Karpas-422 (cell line): ENCODE data around the gene ANO9. TPM values are rescaled to one million over a fixed set of nuclear protein-coding genes. Genes with fewer than 3 reads are reported as not detected.
"Not testable (repeated sequence)": the region's sequence is repeated elsewhere in the genome, so short reads cannot be mapped to it uniquely, and the experiment has no call there.

Experiments
- DNase-seq: peaks from one replicate; pipeline ENCODE4 v3.0.0-alpha.2; 2015
- H2AFZ ChIP-seq: fragments of 200-600 bp; sonication (generic); 2 replicates; pipeline ENCODE4 v1.6.1; 2014; ENCODE audit warnings: antibody characterized with exemption, low read length, mixed read lengths
- H3K27ac ChIP-seq: fragments of 200-600 bp; sonication (generic); 2 replicates; pipeline ENCODE4 v1.5.1; 2014; ENCODE audit warnings: mild to moderate bottlenecking, low read length, moderate library complexity
- H3K27me3 ChIP-seq: fragments of 200-600 bp; sonication (generic); 2 replicates; pipeline ENCODE4 v1.6.1; 2014; ENCODE audit warnings: low read length, mixed read lengths
- H3K36me3 ChIP-seq: fragments of 200-600 bp; sonication (generic); 2 replicates; pipeline ENCODE4 v1.6.1; 2014; ENCODE audit warnings: low read length, mixed read lengths; ENCODE audit not compliant: insufficient read depth
- H3K4me1 ChIP-seq: fragments of 200-600 bp; sonication (generic); 2 replicates; pipeline ENCODE4 v1.6.1; 2014; ENCODE audit warnings: mild to moderate bottlenecking, low read length, mixed read lengths
- H3K4me2 ChIP-seq: fragments of 200-600 bp; sonication (generic); 2 replicates; pipeline ENCODE4 v1.6.1; 2014; ENCODE audit warnings: low read length, low read depth, mild to moderate bottlenecking; ENCODE audit not compliant: poor library complexity, severe bottlenecking
- H3K4me3 ChIP-seq: fragments of 200-600 bp; sonication (generic); 2 replicates; pipeline ENCODE4 v1.5.1; 2014; ENCODE audit warnings: mild to moderate bottlenecking, antibody characterized with exemption, low read length, mixed read lengths
- H3K79me2 ChIP-seq: fragments of 200-600 bp; sonication (generic); 2 replicates; pipeline ENCODE4 v1.6.1; 2014; ENCODE audit warnings: mild to moderate bottlenecking, low read length, mixed read lengths
- H3K9ac ChIP-seq: fragments of 200-600 bp; sonication (generic); 2 replicates; pipeline ENCODE4 v1.6.0; 2014; ENCODE audit warnings: low read length
- H3K9me2 ChIP-seq: fragments of 200-600 bp; sonication (generic), shearing (Covaris generic); replicated peaks from 2 replicates; pipeline ENCODE4 v1.6.0; 2014; ENCODE audit warnings: mild to moderate bottlenecking, low read length, moderate library complexity; ENCODE audit not compliant: insufficient read depth
- H3K9me3 ChIP-seq: fragments of 300-700, 200-600 bp; sonication (generic); 2 replicates; pipeline ENCODE4 v1.6.1; 2014; ENCODE audit warnings: low read length, mixed read lengths
- H4K20me1 ChIP-seq: fragments of 200-600 bp; sonication (generic); 2 replicates; pipeline ENCODE4 v1.6.1; 2014; ENCODE audit warnings: mild to moderate bottlenecking, antibody characterized with exemption, low read length, low read depth; ENCODE audit not compliant: insufficient read depth
- total RNA-seq: library from RNA; depleted of rRNA; stranded (reverse); fragments of >200 nt; shearing (Covaris generic); gene quantifications from 2 replicates; pipeline ENCODE4 v1.2.3, GENCODE V29; 2014; ENCODE audit warnings: low replicate concordance

ANO9 gene
- total RNA-seq, 1 experiment from 2014 or later = 1.4 TPM

DNA sequence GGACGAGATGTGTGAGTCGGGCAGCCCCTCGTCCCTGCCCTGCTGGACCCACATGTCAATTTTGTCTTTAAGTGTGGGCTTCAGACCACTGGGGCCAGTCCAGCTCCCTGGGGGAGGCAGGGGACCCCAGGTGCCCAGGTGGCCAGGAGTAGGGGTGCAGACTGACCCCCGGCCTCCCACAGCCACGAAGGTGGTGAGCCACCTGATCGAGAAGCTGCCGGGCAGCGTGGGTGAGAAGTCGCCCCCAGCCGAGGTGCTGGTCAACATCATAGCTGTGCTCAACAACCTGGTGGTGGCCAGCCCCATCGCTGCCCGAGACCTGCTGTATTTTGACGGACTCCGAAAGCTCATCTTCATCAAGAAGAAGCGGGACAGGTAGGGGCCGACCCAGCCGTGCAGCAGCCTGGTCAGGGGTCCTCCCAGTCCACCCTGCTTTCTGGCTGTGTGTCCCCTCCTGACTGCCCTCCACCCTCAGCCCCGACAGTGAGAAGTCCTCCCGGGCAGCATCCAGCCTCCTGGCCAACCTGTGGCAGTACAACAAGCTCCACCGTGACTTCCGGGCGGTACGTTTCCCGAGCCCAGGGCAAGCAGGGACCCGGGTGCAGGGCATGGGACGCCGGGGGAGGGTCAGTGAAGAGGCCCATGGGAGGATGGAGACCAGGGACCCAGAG is 37.9 kb downstream of the ANO9 start:
- Histone ChIP-seq H3K4me1 (peaks cover 7% of the 10 kb centered on the region), H4K20me1 (no peaks in the 10 kb centered on the region), H3K79me2 (no peaks in the 10 kb centered on the region), H3K4me2 (no peak overlapping the region), H3K4me3 (no peak overlapping the region), H3K27me3 (no peaks in the 10 kb centered on the region), H2AFZ (no peak overlapping the region), H3K27ac (no peak overlapping the region), H3K9me2 (no peaks in the 10 kb centered on the region), H3K36me3 (no peaks in the 10 kb centered on the region), H3K9me3 (peaks cover 3% of the 10 kb centered on the region; the same call in 1 of the 2 replicates), H3K9ac (no peak overlapping the region)
- DNase-seq = no peak

DNA sequence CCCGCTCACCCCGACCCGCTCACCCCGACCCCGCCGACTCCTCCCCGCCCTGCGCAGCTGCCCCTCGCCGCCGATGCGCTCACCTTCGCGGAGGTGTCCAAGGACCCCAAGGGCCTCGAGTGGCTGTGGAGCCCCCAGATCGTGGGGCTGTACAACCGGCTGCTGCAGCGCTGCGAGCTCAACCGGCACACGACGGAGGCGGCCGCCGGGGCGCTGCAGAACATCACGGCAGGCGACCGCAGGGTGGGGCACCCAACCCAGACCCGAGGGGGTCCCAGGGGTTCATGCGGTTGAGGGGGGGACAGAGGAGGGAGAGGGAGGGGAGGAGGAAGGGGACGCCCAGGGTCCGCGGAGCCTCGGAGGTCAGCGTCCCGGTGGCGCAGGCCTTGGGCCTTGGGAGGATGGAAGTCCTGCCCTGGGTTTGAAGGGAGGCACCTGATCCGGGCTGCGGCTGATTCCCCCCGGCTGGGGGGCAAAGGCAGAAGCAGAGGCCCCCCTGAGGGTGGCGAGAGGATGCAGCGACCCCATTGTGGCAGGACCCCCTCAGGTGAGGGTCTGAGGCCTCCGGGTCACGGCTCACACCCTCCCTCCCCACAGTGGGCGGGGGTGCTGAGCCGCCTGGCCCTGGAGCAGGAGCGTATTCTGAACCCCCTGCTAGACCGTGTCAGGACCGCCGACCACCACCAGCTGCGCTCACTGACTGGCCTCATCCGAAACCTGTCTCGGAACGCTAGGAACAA is 38.6 kb downstream of the ANO9 start:
- no peaks in the 10 kb centered on the region for H3K36me3 ChIP-seq
- no peak overlapping the region for H3K9ac ChIP-seq
- H3K27ac ChIP-seq = no peak overlapping the region
- H3K4me1 ChIP-seq = peaks cover 7% of the 10 kb centered on the region
- peaks cover 3% of the 10 kb centered on the region; the same call in 1 of the 2 replicates for H3K9me3 ChIP-seq
- H3K27me3 ChIP-seq = no peaks in the 10 kb centered on the region
- H3K79me2 ChIP-seq = no peaks in the 10 kb centered on the region
- H3K4me3 ChIP-seq = no peak overlapping the region
- no peak overlapping the region for H2AFZ ChIP-seq
- no peak for DNase-seq
- H4K20me1 ChIP-seq = no peaks in the 10 kb centered on the region
- H3K4me2 ChIP-seq = no peak overlapping the region
- H3K9me2 ChIP-seq = no peaks in the 10 kb centered on the region

DNA sequence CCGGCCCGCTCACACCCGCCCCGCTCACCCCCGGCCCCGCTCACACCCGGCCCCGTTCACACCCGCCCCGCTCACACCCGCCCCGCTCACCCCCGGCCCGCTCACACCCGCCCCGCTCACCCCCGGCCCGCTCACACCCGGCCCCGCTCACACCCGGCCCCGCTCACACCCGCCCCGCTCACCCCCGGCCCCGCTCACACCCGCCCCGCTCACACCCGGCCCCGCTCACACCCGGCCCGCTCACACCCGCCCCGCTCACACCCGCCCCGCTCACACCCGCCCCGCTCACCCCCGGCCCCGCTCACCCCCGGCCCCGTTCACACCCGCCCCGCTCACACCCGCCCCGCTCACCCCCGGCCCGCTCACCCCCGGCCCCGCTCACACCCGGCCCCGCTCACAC is 40.6 kb downstream of the ANO9 start:
- H4K20me1 ChIP-seq, H3K4me3 ChIP-seq, H3K36me3 ChIP-seq, H3K79me2 ChIP-seq, H3K4me1 ChIP-seq, H3K27ac ChIP-seq, H3K9ac ChIP-seq, H3K9me3 ChIP-seq, H2AFZ ChIP-seq, H3K9me2 ChIP-seq, H3K27me3 ChIP-seq, H3K4me2 ChIP-seq, DNase-seq: not testable (repeated sequence)

DNA sequence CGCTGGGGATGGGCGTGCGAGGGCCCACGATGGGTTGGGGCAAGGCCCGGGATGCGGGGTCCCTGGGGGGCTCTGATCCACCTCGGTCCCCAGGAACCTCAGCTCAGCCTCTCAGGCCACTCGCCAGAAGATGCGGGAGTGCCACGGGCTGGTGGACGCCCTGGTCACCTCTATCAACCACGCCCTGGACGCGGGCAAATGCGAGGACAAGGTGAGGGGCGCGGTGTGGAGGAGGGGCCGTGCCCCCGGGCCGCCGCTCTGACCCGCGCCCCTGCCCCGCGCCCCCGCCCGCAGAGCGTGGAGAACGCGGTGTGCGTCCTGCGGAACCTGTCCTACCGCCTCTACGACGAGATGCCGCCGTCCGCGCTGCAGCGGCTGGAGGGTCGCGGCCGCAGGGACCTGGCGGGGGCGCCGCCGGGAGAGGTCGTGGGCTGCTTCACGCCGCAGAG is 41.5 kb downstream of the ANO9 start:
- Histone ChIP-seq H3K9me2 (no peaks in the 10 kb centered on the region), H3K4me1 (peaks cover 4% of the 10 kb centered on the region; the same call in 1 of the 2 replicates), H4K20me1 (no peaks in the 10 kb centered on the region), H3K36me3 (no peaks in the 10 kb centered on the region), H3K4me2 (no peak overlapping the region), H3K4me3 (no peak overlapping the region), H2AFZ (no peak overlapping the region), H3K9me3 (peaks cover 3% of the 10 kb centered on the region; the same call in 1 of the 2 replicates), H3K79me2 (no peaks in the 10 kb centered on the region), H3K27ac (no peak overlapping the region), H3K27me3 (no peaks in the 10 kb centered on the region), H3K9ac (no peak overlapping the region)
- no peak for DNase-seq

- Histone ChIP-seq H4K20me1 (no peaks in the 10 kb centered on the region), H3K4me2 (no peak overlapping the region), H3K27ac (no peak overlapping the region), H3K9ac (no peak overlapping the region), H3K79me2 (no peaks in the 10 kb centered on the region), H3K4me1 (peaks cover 4% of the 10 kb centered on the region; the same call in 1 of the 2 replicates), H3K9me2 (no peaks in the 10 kb centered on the region), H3K27me3 (no peaks in the 10 kb centered on the region), H3K4me3 (no peak overlapping the region), H3K9me3 (peaks cover 3% of the 10 kb centered on the region; the same call in 1 of the 2 replicates), H3K36me3 (no peaks in the 10 kb centered on the region), H2AFZ (no peak overlapping the region)
- no peak for DNase-seq
These were observed 42.0 kb downstream of the ANO9 start for GRCh38 chr11:399731-400211.

DNA sequence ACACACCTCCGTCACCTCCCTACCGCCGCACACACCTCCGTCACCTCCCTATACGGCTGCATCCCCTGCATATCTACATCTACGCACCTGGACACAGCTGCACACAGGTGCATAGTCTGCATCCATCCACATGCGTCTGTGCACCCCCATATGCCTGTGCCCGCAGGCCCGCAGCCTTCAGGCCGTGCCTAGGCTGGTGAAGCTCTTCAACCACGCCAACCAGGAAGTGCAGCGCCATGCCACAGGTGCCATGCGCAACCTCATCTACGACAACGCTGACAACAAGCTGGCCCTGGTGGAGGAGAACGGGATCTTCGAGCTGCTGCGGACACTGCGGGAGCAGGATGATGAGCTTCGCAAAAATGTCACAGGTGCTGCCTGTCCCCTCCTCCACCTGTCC is 43.0 kb downstream of the ANO9 start:
- H3K9me3 ChIP-seq = peaks cover 3% of the 10 kb centered on the region; the same call in 1 of the 2 replicates
- peaks cover 4% of the 10 kb centered on the region; the same call in 1 of the 2 replicates for H3K4me1 ChIP-seq
- H3K4me2 ChIP-seq = no peak overlapping the region
- DNase-seq = no peak
- H3K9ac ChIP-seq = no peak overlapping the region
- H3K27ac ChIP-seq = no peak overlapping the region
- H3K4me3 ChIP-seq = no peak overlapping the region
- H4K20me1 ChIP-seq = no peaks in the 10 kb centered on the region
- no peak overlapping the region for H2AFZ ChIP-seq
- no peaks in the 10 kb centered on the region for H3K36me3 ChIP-seq
- H3K27me3 ChIP-seq = no peaks in the 10 kb centered on the region
- no peaks in the 10 kb centered on the region for H3K9me2 ChIP-seq
- H3K79me2 ChIP-seq = no peaks in the 10 kb centered on the region

DNA sequence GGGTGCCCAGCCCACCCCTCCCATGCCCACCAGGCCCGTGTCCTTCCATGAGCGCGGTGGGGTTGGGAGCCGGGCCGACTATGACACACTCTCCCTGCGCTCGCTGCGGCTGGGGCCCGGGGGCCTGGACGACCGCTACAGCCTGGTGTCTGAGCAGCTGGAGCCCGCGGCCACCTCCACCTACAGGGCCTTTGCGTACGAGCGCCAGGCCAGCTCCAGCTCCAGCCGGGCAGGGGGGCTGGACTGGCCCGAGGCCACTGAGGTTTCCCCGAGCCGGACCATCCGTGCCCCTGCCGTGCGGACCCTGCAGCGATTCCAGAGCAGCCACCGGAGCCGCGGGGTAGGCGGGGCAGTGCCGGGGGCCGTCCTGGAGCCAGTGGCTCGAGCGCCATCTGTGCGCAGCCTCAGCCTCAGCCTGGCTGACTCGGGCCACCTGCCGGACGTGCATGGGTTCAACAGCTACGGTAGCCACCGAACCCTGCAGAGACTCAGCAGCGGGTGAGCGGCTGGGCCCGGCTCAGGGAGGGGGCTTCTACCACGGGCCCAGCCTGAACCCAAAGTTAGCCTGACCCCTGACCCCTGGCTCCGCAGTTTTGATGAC is 44.8 kb downstream of the ANO9 start:
- DNase-seq = peak; percentile 79
- H3K27ac ChIP-seq = no peak overlapping the region
- H3K27me3 ChIP-seq = no peaks in the 10 kb centered on the region
- H3K9me2 ChIP-seq = no peaks in the 10 kb centered on the region
- peak overlapping the region; percentile 53 for H3K4me3 ChIP-seq
- H3K4me2 ChIP-seq = peak overlapping the region; percentile 56
- H3K79me2 ChIP-seq = no peaks in the 10 kb centered on the region
- peaks cover 3% of the 10 kb centered on the region; the same call in 1 of the 2 replicates for H3K9me3 ChIP-seq
- H4K20me1 ChIP-seq = no peaks in the 10 kb centered on the region
- H3K4me1 ChIP-seq = peaks cover 4% of the 10 kb centered on the region; the same call in 1 of the 2 replicates
- no peaks in the 10 kb centered on the region for H3K36me3 ChIP-seq
- H2AFZ ChIP-seq = no peak overlapping the region
- H3K9ac ChIP-seq = peak overlapping the region; percentile 45

DNA sequence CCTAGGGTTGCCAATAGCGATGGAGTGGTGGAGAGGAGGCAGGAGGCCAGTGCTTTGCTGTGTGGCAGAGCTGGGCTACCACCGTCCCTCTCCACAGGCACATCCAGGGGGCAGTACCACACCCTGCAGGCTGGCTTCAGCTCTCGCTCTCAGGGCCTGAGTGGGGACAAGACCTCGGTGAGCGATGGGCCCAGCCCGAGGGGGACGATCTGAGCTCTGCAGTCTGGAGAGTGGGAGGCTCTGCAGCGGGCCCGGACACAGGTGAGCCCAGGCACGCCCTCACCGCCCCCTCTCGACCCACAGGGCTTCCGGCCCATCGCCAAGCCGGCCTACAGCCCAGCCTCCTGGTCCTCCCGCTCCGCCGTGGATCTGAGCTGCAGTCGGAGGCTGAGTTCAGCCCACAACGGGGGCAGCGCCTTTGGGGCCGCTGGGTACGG is 45.3 kb downstream of the ANO9 start:
- Histone ChIP-seq H3K36me3 (no peaks in the 10 kb centered on the region), H3K4me2 (peak overlapping the region; percentile 56), H3K27me3 (no peaks in the 10 kb centered on the region), H3K9ac (peak overlapping the region; percentile 45), H3K79me2 (no peaks in the 10 kb centered on the region), H3K27ac (no peak overlapping the region), H3K9me3 (peaks cover 3% of the 10 kb centered on the region; the same call in 1 of the 2 replicates), H4K20me1 (no peaks in the 10 kb centered on the region), H3K4me1 (peaks cover 4% of the 10 kb centered on the region; the same call in 1 of the 2 replicates), H2AFZ (no peak overlapping the region), H3K4me3 (peak overlapping the region; percentile 53), H3K9me2 (no peaks in the 10 kb centered on the region)
- peak; percentile 56 for DNase-seq
